ENCODE data around the gene ANKRD37.

- no peak for TF ChIP-seq CTCF (conservative IDR thresholded peaks at IDR 0.05 in 1 of 2, IDR thresholded peaks at IDR 0.05 in 1 of 2; ENCODE audit: extremely low read depth in 1 of 2, insufficient read depth in 1 of 2, low read depth in 1 of 2, low read length in 2 of 2)
- no peak for TF ChIP-seq EZH2 (IDR thresholded peaks at IDR 0.05; ENCODE audit: borderline replicate concordance, low read length)
Measured at GRCh38 chr4:185395238-185395955, 1.2 kb upstream of the ANKRD37 start, which contains the start of gene LRP2BP.
